OCI-M1 (cell line): ENCODE results near the gene ANKRD44.
A peak's percentile ranks its signal among the peaks of the same experiment; 100 is the strongest.

ENCODE experiments used
- DNase-seq: peaks from one replicate; lab custom pipeline; 2025; lab: John Stamatoyannopoulos, UW

Gene ANKRD44

GRCh38 chr2:197322143-197322542, 11.6 kb upstream of the ANKRD44 start:
- DNase-seq, result no peak

GRCh38 chr2:197315371-197315770, 4.8 kb upstream of the ANKRD44 start:
- DNase-seq, result no peak

- no peak for DNase-seq
Observed at GRCh38 chr2:197312186-197312585, 1.6 kb upstream of the ANKRD44 start.

- no peak for DNase-seq
Observed at GRCh38 chr2:197311421-197312033, 947 bp upstream of the ANKRD44 start.

GRCh38 chr2:197310987-197311420, 424 bp upstream of the ANKRD44 start:
- no peak for DNase-seq

GRCh38 chr2:197309691-197310231, 819 bp downstream of the ANKRD44 start:
- DNase-seq, result peak; percentile 62

GRCh38 chr2:197308996-197309690, 1.4 kb downstream of the ANKRD44 start:
- DNase-seq, result peak; percentile 62

GRCh38 chr2:197308585-197308984, 2.0 kb downstream of the ANKRD44 start:
- DNase-seq, result peak; percentile 85

- DNase-seq, result peak; percentile 89
Observed at GRCh38 chr2:197307933-197308521, 2.6 kb downstream of the ANKRD44 start.

GRCh38 chr2:197307236-197307932, 3.2 kb downstream of the ANKRD44 start:
- peak; percentile 83 for DNase-seq

GRCh38 chr2:197306696-197307040, 3.9 kb downstream of the ANKRD44 start:
- DNase-seq, result no peak

- no peak for DNase-seq
Observed at GRCh38 chr2:197306024-197306695, 4.4 kb downstream of the ANKRD44 start.

- DNase-seq, result no peak
Observed at GRCh38 chr2:197304556-197305011, 6.0 kb downstream of the ANKRD44 start.

- DNase-seq, result no peak
Observed at GRCh38 chr2:197300139-197300538, 10.4 kb downstream of the ANKRD44 start.

- no peak for DNase-seq
Observed at GRCh38 chr2:197298609-197299008, 12.0 kb downstream of the ANKRD44 start.

GRCh38 chr2:197297772-197298318, 12.7 kb downstream of the ANKRD44 start:
- DNase-seq, result no peak

GRCh38 chr2:197297266-197297665, 13.3 kb downstream of the ANKRD44 start:
- peak; percentile 71 for DNase-seq

GRCh38 chr2:197296835-197297234, 13.7 kb downstream of the ANKRD44 start:
- DNase-seq, result peak; percentile 78

GRCh38 chr2:197294260-197294659, 16.3 kb downstream of the ANKRD44 start:
- DNase-seq, result peak; percentile 61

- DNase-seq, result peak; percentile 87
Observed at GRCh38 chr2:197293252-197294007, 17.1 kb downstream of the ANKRD44 start.

- peak; percentile 52 for DNase-seq
Observed at GRCh38 chr2:197292619-197293018, 18.0 kb downstream of the ANKRD44 start.
